PC-9 (cell line): ENCODE data around the gene CLN6. TPM values are rescaled to one million over a fixed set of nuclear protein-coding genes. Genes with fewer than 3 reads are reported as not detected.

Source experiments
- BruUV-seq: library from RNA; stranded (reverse); fragments of 400-500 nt; replicated peaks from 2 replicates; lab custom pipeline; 2021; lab: Mats Ljungman, UMichigan
- CTCF ChIA-PET: fragments of 300-600 bp; sonication (Branson Sonifier 250); formaldehyde crosslinking; loops from one replicate; lab custom pipeline; 2022; ENCODE audit warnings: antibody characterized with exemption; lab: Charles Lee
- POLR2A ChIA-PET: fragments of 300-600 bp; sonication (Branson Sonifier 250); formaldehyde crosslinking; loops from one replicate; lab custom pipeline; 2022; ENCODE audit warnings: antibody characterized with exemption; ENCODE audit not compliant: unreplicated experiment; lab: Charles Lee
- DNase-seq, 2 experiments: peaks; one replicate each; pipeline versions ENCODE4 v3.0.0 to v3.0.0-alpha.2; 2015 to 2022; ENCODE audit warnings: mixed read lengths in 1 of 2
- H2AFZ ChIP-seq: fragments of 200-600 bp; sonication (generic); 2 replicates; pipeline ENCODE4 v1.8.1; 2017; ENCODE audit warnings: antibody characterized with exemption
- H3F3A ChIP-seq: fragments of 200-600 bp; sonication (generic); 2 replicates; pipeline ENCODE4 v1.8.1; 2017; ENCODE audit warnings: antibody characterized with exemption, mild to moderate bottlenecking, low read depth; ENCODE audit not compliant: insufficient read depth
- H3K27ac ChIP-seq: fragments of 200-600 bp; sonication (generic); 2 replicates; pipeline ENCODE4 v1.6.1; 2016; ENCODE audit warnings: mixed run types
- H3K27me3 ChIP-seq: fragments of 200-600 bp; sonication (generic); 2 replicates; pipeline ENCODE4 v1.6.1; 2016; ENCODE audit warnings: low read depth, mixed run types; ENCODE audit not compliant: insufficient read depth
- H3K36me3 ChIP-seq: fragments of 200-600 bp; sonication (generic); 2 replicates; pipeline ENCODE4 v1.6.1; 2016; ENCODE audit warnings: low read depth, mixed run types
- H3K4me1 ChIP-seq: fragments of 200-600 bp; sonication (generic); replicated peaks from 2 replicates; pipeline ENCODE4 v1.6.1; 2016; ENCODE audit warnings: mixed run types; ENCODE audit not compliant: insufficient read depth
- H3K4me2 ChIP-seq: fragments of 200-600 bp; sonication (generic); 2 replicates; pipeline ENCODE4 v1.6.1; 2017; ENCODE audit warnings: mixed run types
- H3K4me3 ChIP-seq: fragments of 200-600 bp; sonication (generic); 2 replicates; pipeline ENCODE4 v1.6.1; 2016; ENCODE audit warnings: mixed run types
- H3K79me2 ChIP-seq: fragments of 200-600 bp; sonication (generic); 2 replicates; pipeline ENCODE4 v1.6.1; 2017; ENCODE audit warnings: low read depth, mixed run types
- H3K9me2 ChIP-seq: fragments of 200-600 bp; sonication (generic); 2 replicates; pipeline ENCODE4 v1.8.1; 2017; ENCODE audit warnings: mild to moderate bottlenecking; ENCODE audit not compliant: insufficient read depth
- H3K9me3 ChIP-seq: fragments of 200-600 bp; sonication (generic); 2 replicates; pipeline ENCODE4 v1.8.1; 2016; ENCODE audit warnings: low read depth; ENCODE audit not compliant: insufficient read depth
- H4K20me1 ChIP-seq: fragments of 200-600 bp; sonication (generic); 2 replicates; pipeline ENCODE4 v1.8.1; 2017; ENCODE audit not compliant: insufficient read depth
- EZH2 ChIP-seq: fragments of 200-600 bp; sonication (generic); IDR thresholded peaks from 2 replicates; pipeline ENCODE4 v1.8.0; 2017; ENCODE audit warnings: antibody characterized with exemption, low read depth
- intact Hi-C: fragments of 100-400 bp; cut with micrococcal nuclease; formaldehyde crosslinking; loops from one replicate; pipeline ENCODE4 v1.10.0; 2022; ENCODE audit not compliant: unreplicated experiment
- total RNA-seq: library from RNA; stranded (reverse); gene quantifications from 2 replicates; pipeline ENCODE4 v1.2.3, GENCODE V29; 2021
- TF ChIP-seq, protein P1 (sequence below): fragments of 200-600 bp; sonication (generic); conservative IDR thresholded peaks from 2 replicates; pipeline ENCODE4 v1.6.1; 2017; ENCODE audit warnings: mixed run types, antibody characterized with exemption, mild to moderate bottlenecking, moderate library complexity

CLN6 gene
- total RNA-seq, 1 experiment from 2014 or later: 48.7 TPM

DNA sequence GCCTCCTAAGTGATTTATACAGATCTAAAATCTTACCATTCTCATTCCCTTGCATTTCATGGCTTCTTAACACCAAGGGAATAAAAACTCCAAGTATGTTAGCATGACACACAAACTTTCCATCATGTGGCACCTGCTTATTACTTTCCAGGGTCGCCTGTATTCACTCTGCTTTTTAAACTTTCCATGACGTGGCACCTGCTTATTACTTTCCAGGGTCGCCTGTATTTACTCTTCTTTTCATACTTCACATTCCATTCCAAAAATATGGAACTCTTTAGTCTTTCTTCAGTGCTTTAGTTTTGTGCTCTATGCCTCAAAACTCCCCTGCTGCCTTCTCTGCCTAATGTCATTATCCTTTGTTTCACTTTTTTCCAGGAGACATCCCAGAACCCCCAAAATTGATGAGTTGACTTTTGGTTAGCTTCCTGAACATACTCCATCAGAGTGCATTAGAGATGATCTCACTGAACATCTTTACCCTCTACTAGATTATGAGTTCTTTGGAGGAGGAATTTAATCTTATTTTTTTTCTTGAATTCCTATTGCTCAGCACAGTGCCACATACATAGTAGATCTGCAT is 71.4 kb downstream of the CLN6 start:
- CTCF ChIA-PET: no interaction called here
- H3K36me3 ChIP-seq: 0 out of 2 replicates have a peak, but pooled peaks cover 7% of the 10 kb centered on the region

DNA sequence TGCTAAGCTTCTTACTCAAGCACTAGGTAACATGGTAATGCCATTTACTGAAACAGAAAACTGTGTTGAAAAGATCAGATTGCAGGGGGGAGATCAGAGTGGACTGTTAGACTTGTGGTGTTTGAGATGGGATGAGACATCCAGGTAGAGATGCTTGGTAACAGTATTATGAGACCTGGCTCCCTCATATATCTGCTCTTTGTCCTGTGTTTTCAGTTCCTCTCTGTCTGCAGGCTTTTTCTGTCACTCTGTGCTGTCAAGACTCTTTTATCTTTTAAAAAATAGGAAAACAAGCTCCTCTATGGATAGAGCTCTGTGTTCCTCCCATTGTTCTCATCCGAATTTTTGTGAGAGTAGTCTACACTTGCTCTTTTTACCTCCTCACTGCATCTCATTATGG is 72.5 kb downstream of the CLN6 start:
- BruUV-seq: no TSS peak
- H3F3A ChIP-seq: no peaks in the 10 kb centered on the region
- no peak overlapping the region for H2AFZ ChIP-seq
- DNase-seq: no peak
- H3K79me2 ChIP-seq: no peaks in the 10 kb centered on the region
- no peaks in the 10 kb centered on the region for H4K20me1 ChIP-seq
- TF ChIP-seq, protein P1, sequence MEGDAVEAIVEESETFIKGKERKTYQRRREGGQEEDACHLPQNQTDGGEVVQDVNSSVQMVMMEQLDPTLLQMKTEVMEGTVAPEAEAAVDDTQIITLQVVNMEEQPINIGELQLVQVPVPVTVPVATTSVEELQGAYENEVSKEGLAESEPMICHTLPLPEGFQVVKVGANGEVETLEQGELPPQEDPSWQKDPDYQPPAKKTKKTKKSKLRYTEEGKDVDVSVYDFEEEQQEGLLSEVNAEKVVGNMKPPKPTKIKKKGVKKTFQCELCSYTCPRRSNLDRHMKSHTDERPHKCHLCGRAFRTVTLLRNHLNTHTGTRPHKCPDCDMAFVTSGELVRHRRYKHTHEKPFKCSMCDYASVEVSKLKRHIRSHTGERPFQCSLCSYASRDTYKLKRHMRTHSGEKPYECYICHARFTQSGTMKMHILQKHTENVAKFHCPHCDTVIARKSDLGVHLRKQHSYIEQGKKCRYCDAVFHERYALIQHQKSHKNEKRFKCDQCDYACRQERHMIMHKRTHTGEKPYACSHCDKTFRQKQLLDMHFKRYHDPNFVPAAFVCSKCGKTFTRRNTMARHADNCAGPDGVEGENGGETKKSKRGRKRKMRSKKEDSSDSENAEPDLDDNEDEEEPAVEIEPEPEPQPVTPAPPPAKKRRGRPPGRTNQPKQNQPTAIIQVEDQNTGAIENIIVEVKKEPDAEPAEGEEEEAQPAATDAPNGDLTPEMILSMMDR: no peak
- TF ChIP-seq EZH2: no peak
- no peak overlapping the region for H3K27ac ChIP-seq
- no peaks in the 10 kb centered on the region for H3K9me2 ChIP-seq
- H3K27me3 ChIP-seq: no peaks in the 10 kb centered on the region
- H3K4me2 ChIP-seq: no peak overlapping the region
- no peaks in the 10 kb centered on the region for H3K4me1 ChIP-seq
- H3K9me3 ChIP-seq: no peaks in the 10 kb centered on the region
- ChIA-PET CTCF (no interaction called here), POLR2A (no interaction called here)
- intact Hi-C loops: loop anchor here (10.0 kb wide), 1 partner anchor 142 kb away; no protein-coding TSS in a partner anchor
- no peak overlapping the region for H3K4me3 ChIP-seq
- 0 out of 2 replicates have a peak, but pooled peaks cover 7% of the 10 kb centered on the region for H3K36me3 ChIP-seq

More for the DNA sequence above, 71.4 kb downstream of the CLN6 start:
- Histone ChIP-seq H3K27ac (no peak overlapping the region), H3K4me3 (no peak overlapping the region), H3K4me1 (no peaks in the 10 kb centered on the region), H3K4me2 (no peak overlapping the region), H2AFZ (no peak overlapping the region), H3K9me2 (no peaks in the 10 kb centered on the region), H3K27me3 (no peaks in the 10 kb centered on the region), H4K20me1 (no peaks in the 10 kb centered on the region), H3K9me3 (no peaks in the 10 kb centered on the region), H3K79me2 (no peaks in the 10 kb centered on the region), H3F3A (no peaks in the 10 kb centered on the region)
- BruUV-seq: no TSS peak
- POLR2A ChIA-PET: no interaction called here
- no peak for DNase-seq
- TF ChIP-seq, protein P1: no peak
- TF ChIP-seq EZH2: no peak
- intact Hi-C loops: loop anchor here (10.0 kb wide), 1 partner anchor 143 kb away; no protein-coding TSS in a partner anchor

Other genes with a start within 250 kb of the CLN6 start
- 42.2 and 42.5 TPM in 2 replicates for gene PIAS1, start 175.4 kb downstream of the CLN6 start, total RNA-seq
- gene CALML4, start 24.4 kb downstream of the CLN6 start, total RNA-seq: 10.9 and 12.6 TPM in 2 replicates
- gene FEM1B, start 48.0 kb upstream of the CLN6 start, total RNA-seq: 26.3 and 31.6 TPM in 2 replicates
- 0.18 and 0.70 TPM in 2 replicates for gene ITGA11, start 202.4 kb upstream of the CLN6 start, total RNA-seq